T-cell (primary cell): ENCODE data around the gene MAP6. TPM values are rescaled to one million over a fixed set of nuclear protein-coding genes. Genes with fewer than 3 reads are reported as not detected.

Source experiments
- ATAC-seq, 4 experiments: fragments of 200-7000 bp in 3 of 4; fragments of 150-1000 bp in 1 of 4; cut with Tn5 transposase; replicated peaks in 1 of 4; 1 replicate in 3 of 4; 2 replicates in 1 of 4; pipeline ENCODE4 v1.10.0; 2021; ENCODE audit warnings: moderate library complexity in 3 of 4, mild to moderate bottlenecking in 2 of 4, moderate number of reproducible peaks in 1 of 4
- CTCF ChIA-PET, 2 donors: fragments of 300-600 bp; sonication (Branson Sonifier 250); formaldehyde crosslinking; loops; one replicate each; lab custom pipeline; 2022; ENCODE audit warnings: antibody characterized with exemption in 2 of 2; lab: Charles Lee
- POLR2A ChIA-PET, 2 donors: fragments of 300-600 bp; sonication (Branson Sonifier 250); formaldehyde crosslinking; loops; one replicate each; lab custom pipeline; 2022; ENCODE audit warnings: antibody characterized with exemption in 2 of 2; lab: Charles Lee
- DNase-seq, 35 experiments: peaks; one replicate each; pipeline versions ENCODE4 v3.0.0 to v3.0.0-alpha.2; 2013 to 2023
- H3K27ac ChIP-seq: one replicate; pipeline ENCODE4 v1.5.1; 2013; ENCODE audit warnings: low read length
- H3K27me3 ChIP-seq, 2 experiments: replicated peaks in 1 of 2; 1 replicate in 1 of 2; 2 replicates in 1 of 2; pipeline versions ENCODE4 v1.6.1 to v1.7.0; 2013; ENCODE audit warnings: low read length in 1 of 2, mixed read lengths in 1 of 2; ENCODE audit not compliant: control insufficient read depth in 2 of 2, insufficient read depth in 2 of 2; ENCODE audit errors: extremely low read depth in 1 of 2
- H3K36me3 ChIP-seq, 2 donors: 1 replicate in 1 of 2; 2 replicates in 1 of 2; pipeline versions ENCODE4 v1.6.1 to v1.7.0; 2013; ENCODE audit warnings: low read length in 1 of 2; ENCODE audit not compliant: control insufficient read depth in 2 of 2, insufficient read depth in 1 of 2; ENCODE audit errors: extremely low read depth in 1 of 2
- H3K4me1 ChIP-seq, 2 experiments: 1 replicate in 1 of 2; 2 replicates in 1 of 2; pipeline versions ENCODE4 v1.6.1 to v1.7.0; 2013; ENCODE audit warnings: low read length in 2 of 2, mixed read lengths in 1 of 2; ENCODE audit not compliant: insufficient read depth in 2 of 2, control insufficient read depth in 1 of 2; ENCODE audit errors: extremely low read depth in 1 of 2
- H3K4me3 ChIP-seq, 2 donors: 1 replicate in 1 of 2; 2 replicates in 1 of 2; pipeline versions ENCODE4 v1.5.1 to v1.7.0; 2013; ENCODE audit warnings: mild to moderate bottlenecking in 2 of 2, low read length in 1 of 2, moderate library complexity in 1 of 2; ENCODE audit not compliant: control insufficient read depth in 1 of 2; ENCODE audit errors: extremely low read depth in 1 of 2
- H3K9me3 ChIP-seq: 2 replicates; pipeline ENCODE4 v1.7.0; 2013
- H3K27ac Mint-ChIP-seq, 2 donors: one replicate each; pipeline ENCODE4 v1.8.0; 2020 to 2021; ENCODE audit warnings: mild to moderate bottlenecking in 2 of 2, mixed read lengths in 2 of 2
- H3K27me3 Mint-ChIP-seq, 2 donors: one replicate each; pipeline ENCODE4 v1.8.0; 2021 to 2022; ENCODE audit warnings: mixed read lengths in 2 of 2
- H3K36me3 Mint-ChIP-seq: one replicate; pipeline ENCODE4 v1.8.0; 2021; ENCODE audit warnings: mixed read lengths
- H3K4me1 Mint-ChIP-seq, 3 donors: one replicate each; pipeline ENCODE4 v1.8.0; 2020 to 2022; ENCODE audit warnings: mixed read lengths in 3 of 3, mild to moderate bottlenecking in 1 of 3
- H3K4me3 Mint-ChIP-seq, 3 donors: one replicate each; pipeline ENCODE4 v1.8.0; 2020 to 2022; ENCODE audit warnings: mild to moderate bottlenecking in 3 of 3, mixed read lengths in 3 of 3, moderate library complexity in 3 of 3
- H3K9me3 Mint-ChIP-seq, 3 donors: one replicate each; pipeline ENCODE4 v1.8.0; 2020 to 2022; ENCODE audit warnings: mixed read lengths in 3 of 3
- WGBS: methylation state at CpG from one replicate; pipeline ENCODE4 v1.1.5; 2013; ENCODE audit warnings: missing lambda C conversion rate; ENCODE audit not compliant: insufficient coverage; 5-methylcytosine and 5-hydroxymethylcytosine counted together
- total RNA-seq, 35 experiments: library from RNA in 6 of 35; stranded (reverse) in 6 of 35; fragments of 120-200 nt in 1 of 35; gene quantifications; one replicate each; pipeline versions ENCODE4 v1.2.1 to v1.2.4 and lab custom pipeline; 2013 to 2026

Gene MAP6
- total RNA-seq, 5 donors from 2014 or later (not counting 1 experiment from before 2014, with no cell fraction given), result 0.19 to 0.35 (median 0.30) TPM; not detected in 2

DNA sequence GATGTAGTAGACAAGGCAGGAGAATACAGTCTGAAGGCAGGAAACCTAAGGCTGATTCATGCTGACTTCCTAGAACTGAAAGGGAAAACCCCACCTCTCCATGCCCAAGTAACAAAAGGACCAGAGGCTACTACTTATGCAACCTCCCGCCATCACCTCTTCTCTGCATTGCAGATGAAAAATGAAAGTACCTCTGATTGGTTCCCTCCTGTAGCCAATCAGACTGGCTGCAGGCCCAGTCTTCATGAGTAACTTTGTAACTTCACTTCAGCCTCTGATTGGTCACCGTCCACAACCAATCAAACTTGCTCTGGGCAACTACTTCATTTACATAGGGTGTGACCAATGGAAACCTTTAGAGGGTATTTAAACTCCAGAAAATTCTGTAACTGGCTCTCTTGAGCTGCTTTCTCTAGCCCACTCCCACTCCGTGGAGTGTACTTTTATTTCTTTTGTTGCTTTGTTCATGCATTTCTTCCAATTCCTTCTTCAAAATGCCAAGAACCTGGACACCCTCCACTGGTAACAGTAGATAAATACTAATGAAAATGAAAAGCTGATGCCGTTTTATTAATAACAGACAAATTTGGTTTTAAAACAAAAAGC, 5.2 kb upstream of the MAP6 start:
- no peaks in the 10 kb centered on the region for H3K36me3 Mint-ChIP-seq
- H3K9me3 Mint-ChIP-seq, result peaks cover 0 to 4% (median 0%) of the 10 kb centered on the region in 3 donors
- peaks cover 14 to 32% of the 10 kb centered on the region in 2 experiments for H3K27me3 ChIP-seq
- ChIA-PET POLR2A (no interaction called here), CTCF (no interaction called here)
- WGBS, result 83% methylated on average over 2 of the region's 4 CpGs
- no peak overlapping the region for H3K27ac Mint-ChIP-seq
- H3K4me3 Mint-ChIP-seq, result no peak overlapping the region
- ATAC-seq (no peak), DNase-seq (no peak)
- no peak overlapping the region for H3K4me3 ChIP-seq
- no peaks in the 10 kb centered on the region for H3K36me3 ChIP-seq
- no peaks in the 10 kb centered on the region for H3K9me3 ChIP-seq
- no peak overlapping the region for H3K27ac ChIP-seq
- peaks cover 0 to 4% (median 0%) of the 10 kb centered on the region in 3 donors for H3K4me1 Mint-ChIP-seq
- peaks cover 0 to 5% of the 10 kb centered on the region in 2 experiments for H3K4me1 ChIP-seq
- peaks cover 35 to 53% of the 10 kb centered on the region in 2 donors for H3K27me3 Mint-ChIP-seq

DNA sequence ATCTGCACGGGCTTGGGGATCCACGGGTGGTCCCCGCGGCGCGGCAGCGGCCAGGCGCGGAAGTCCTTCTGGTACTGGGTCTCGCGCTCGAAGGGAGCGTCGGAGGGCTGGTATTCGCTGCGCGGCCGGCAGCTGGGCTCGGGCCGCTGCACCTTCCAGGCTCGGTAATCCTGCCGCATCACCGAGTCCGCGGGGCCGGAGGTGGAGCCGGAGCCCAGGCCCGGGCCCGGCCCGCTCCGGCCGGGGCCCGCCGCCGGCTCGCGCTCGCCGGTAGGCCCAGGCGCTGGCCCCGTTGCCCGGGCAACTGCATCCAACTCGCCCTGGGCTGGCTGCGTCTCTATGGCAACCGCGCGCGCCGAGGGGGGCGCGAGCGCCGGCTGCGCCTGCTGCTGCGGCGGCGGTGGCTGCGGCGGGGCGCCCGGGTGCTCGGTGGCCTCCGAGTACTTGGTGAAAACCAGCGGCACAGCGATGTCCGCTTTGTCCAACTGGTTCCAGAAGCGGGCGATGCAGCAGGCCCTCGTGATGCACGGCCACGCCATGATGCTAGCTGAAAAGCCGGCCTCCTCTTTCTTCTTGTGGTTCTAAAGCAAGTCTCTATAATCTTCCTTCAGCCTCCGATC, 897 bp downstream of the MAP6 start:
- no peak overlapping the region for H3K27ac ChIP-seq
- WGBS, result 1% methylated on average over 73 of the region's 73 CpGs
- Mint-ChIP-seq H3K27me3 (peaks cover 69 to 76% of the 10 kb centered on the region in 2 donors), H3K4me1 (peaks cover 6 to 18% (median 8%) of the 10 kb centered on the region in 3 donors), H3K9me3 (peaks cover 0 to 4% (median 0%) of the 10 kb centered on the region in 3 donors), H3K4me3 (peak overlapping the region; percentile 74 to 82 (median 79)), H3K36me3 (no peaks in the 10 kb centered on the region), H3K27ac (no peak overlapping the region)
- CTCF ChIA-PET, result no interaction called here
- peak in 8 of 35 experiments; percentile 7 to 30 (median 12) for DNase-seq
- POLR2A ChIA-PET, result no interaction called here
- peak overlapping the region; percentile 22 to 68 for H3K4me3 ChIP-seq
- H3K9me3 ChIP-seq, result no peaks in the 10 kb centered on the region
- H3K36me3 ChIP-seq, result no peaks in the 10 kb centered on the region
- peak in 3 of 4 experiments; percentile 28 to 35 (median 31) for ATAC-seq
- peaks cover 35 to 37% of the 10 kb centered on the region in 2 experiments for H3K27me3 ChIP-seq
- H3K4me1 ChIP-seq, result peaks cover 0 to 22% of the 10 kb centered on the region in 2 experiments

DNA sequence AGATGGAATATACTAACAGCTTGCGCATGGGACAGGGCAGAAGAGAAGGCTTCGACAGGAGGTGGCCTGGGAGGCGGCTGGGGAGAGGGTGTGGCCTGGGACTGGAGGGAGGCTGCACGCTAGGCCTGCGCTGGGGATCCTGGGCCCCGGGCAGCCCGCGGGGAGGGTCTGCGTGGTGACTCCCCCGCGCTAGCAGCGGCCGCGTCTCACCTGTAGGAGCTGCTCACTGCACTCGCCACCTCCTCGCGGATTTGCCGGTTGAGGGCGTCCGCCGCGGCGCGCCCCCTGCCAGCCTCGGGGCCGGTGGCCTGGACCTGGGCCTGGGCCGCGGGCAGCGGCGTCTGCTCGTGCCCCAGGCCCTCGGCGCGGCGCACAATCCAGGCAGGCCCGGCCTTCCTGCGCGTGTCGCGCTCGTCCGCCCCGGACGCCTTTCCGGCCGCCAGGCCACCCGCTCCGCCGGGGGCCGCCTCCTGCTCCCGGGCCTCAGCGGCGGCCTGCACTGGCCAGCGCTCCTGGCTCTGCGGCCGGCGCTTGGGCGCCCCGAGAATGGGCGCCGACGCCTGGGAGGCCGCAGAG, 1.5 kb downstream of the MAP6 start:
- H3K27ac ChIP-seq, result no peak overlapping the region
- H3K36me3 Mint-ChIP-seq, result no peaks in the 10 kb centered on the region
- H3K27me3 Mint-ChIP-seq, result peaks cover 65 to 72% of the 10 kb centered on the region in 2 donors
- peak in 3 of 4 experiments; percentile 13 to 28 (median 25) for ATAC-seq
- peaks cover 6 to 18% (median 8%) of the 10 kb centered on the region in 3 donors for H3K4me1 Mint-ChIP-seq
- no peaks in the 10 kb centered on the region for H3K36me3 ChIP-seq
- ChIA-PET POLR2A (no interaction called here), CTCF (no interaction called here)
- peaks cover 0 to 4% (median 0%) of the 10 kb centered on the region in 3 donors for H3K9me3 Mint-ChIP-seq
- peaks cover 38% of the 10 kb centered on the region in 2 experiments for H3K27me3 ChIP-seq
- no peaks in the 10 kb centered on the region for H3K9me3 ChIP-seq
- H3K4me3 Mint-ChIP-seq, result peak overlapping the region; percentile 53 to 69 (median 62)
- H3K4me3 ChIP-seq, result peak overlapping the region in 1 of 2 donors; percentile 68
- DNase-seq, result peak in 1 of 35 experiments; percentile 2
- H3K27ac Mint-ChIP-seq, result no peak overlapping the region
- peaks cover 0 to 22% of the 10 kb centered on the region in 2 experiments for H3K4me1 ChIP-seq
- WGBS, result 3% methylated on average over 63 of the region's 63 CpGs

DNA sequence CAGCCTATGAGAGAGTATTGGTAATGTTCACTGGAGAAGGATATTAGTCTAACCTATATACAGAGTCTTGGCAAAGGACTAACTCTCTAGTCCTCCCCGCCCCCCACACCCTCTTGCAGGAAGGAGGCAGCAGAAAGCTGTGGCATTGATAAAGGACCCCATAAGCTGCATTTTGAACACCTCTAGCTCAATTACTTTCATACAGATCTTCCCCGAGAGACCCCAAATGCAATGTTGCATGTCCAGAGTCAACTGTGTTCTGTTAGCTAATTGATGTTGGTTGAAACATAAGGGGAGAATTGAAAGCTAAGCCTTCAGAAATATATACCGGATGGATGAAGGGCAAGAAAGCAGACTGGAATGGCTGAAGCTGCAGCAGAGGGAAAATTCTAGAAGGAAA, 2.8 kb downstream of the MAP6 start:
- no peaks in the 10 kb centered on the region for H3K36me3 Mint-ChIP-seq
- H3K4me3 ChIP-seq, result no peak overlapping the region
- peaks cover 35 to 38% of the 10 kb centered on the region in 2 experiments for H3K27me3 ChIP-seq
- WGBS, result 77% methylated on average over 1 of the region's 3 CpGs
- no peak for ATAC-seq
- peak overlapping the region in 2 of 3 donors; percentile 6 to 11 for H3K4me3 Mint-ChIP-seq
- peak overlapping the region in 1 of 2 donors; percentile 2 for H3K27ac Mint-ChIP-seq
- peaks cover 55 to 61% of the 10 kb centered on the region in 2 donors for H3K27me3 Mint-ChIP-seq
- DNase-seq, result no peak
- H3K27ac ChIP-seq, result no peak overlapping the region
- no peaks in the 10 kb centered on the region for H3K9me3 ChIP-seq
- POLR2A ChIA-PET, result no interaction called here
- H3K4me1 Mint-ChIP-seq, result peaks cover 6 to 18% (median 8%) of the 10 kb centered on the region in 3 donors
- no peaks in the 10 kb centered on the region for H3K36me3 ChIP-seq
- H3K4me1 ChIP-seq, result peaks cover 0 to 22% of the 10 kb centered on the region in 2 experiments
- CTCF ChIA-PET, result interaction anchor here (0.5 to 0.6 kb wide), 2 partner anchors 14 to 446 kb away, joined by 3 read pairs; no protein-coding TSS in a partner anchor
- no peaks in the 10 kb centered on the region for H3K9me3 Mint-ChIP-seq

DNA sequence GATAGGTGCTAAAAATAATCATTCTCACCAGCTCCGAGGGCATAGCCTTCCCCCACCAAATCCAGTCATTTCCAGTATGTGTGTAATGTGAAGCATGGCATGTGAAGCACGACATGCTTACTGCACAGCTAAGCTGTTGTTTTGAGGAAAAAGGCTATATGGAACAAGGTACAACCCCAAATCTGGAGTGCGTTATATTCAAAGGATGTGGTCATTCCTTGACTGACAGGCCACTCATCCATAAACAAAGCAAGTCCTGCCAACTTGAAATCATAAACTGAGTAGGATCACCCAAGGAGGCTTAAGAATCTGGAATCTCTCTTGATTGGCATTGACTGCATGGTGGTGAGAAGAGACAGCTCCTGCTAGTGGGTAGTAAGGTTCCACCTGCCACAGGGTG, 3.7 kb downstream of the MAP6 start:
- no peak for DNase-seq
- CTCF ChIA-PET, result no interaction called here
- no peak for ATAC-seq

DNA sequence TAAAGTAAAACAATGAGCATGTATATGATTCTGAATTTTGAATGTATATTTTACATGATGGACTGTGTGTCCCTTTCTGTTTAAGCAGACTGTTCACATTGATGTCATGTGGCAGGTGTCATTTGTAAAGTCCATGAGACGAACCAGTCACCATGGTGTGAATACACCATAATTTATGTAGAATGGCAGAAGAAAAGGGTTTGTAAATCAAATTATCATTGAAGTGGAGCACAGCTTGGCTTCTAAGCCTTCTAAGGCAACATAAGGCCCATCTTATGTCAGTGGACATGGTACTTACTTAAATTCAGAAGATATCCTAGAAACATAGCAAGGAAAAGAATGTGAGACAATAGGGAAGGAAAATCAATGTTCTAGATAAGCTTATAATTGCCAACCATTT, 4.4 kb downstream of the MAP6 start:
- H3K27ac ChIP-seq, result no peak overlapping the region
- Mint-ChIP-seq H3K27me3 (peaks cover 49 to 57% of the 10 kb centered on the region in 2 donors), H3K27ac (no peak overlapping the region), H3K4me3 (no peak overlapping the region), H3K9me3 (no peaks in the 10 kb centered on the region), H3K4me1 (peaks cover 6 to 17% (median 8%) of the 10 kb centered on the region in 3 donors), H3K36me3 (no peaks in the 10 kb centered on the region)
- H3K4me3 ChIP-seq, result no peak overlapping the region
- DNase-seq (no peak), ATAC-seq (no peak)
- H3K4me1 ChIP-seq, result peaks cover 0 to 20% of the 10 kb centered on the region in 2 experiments
- whole genome bisulfite sequencing, result no CpG with 5 or more reads among the region's 1 CpG
- H3K9me3 ChIP-seq, result no peaks in the 10 kb centered on the region
- H3K27me3 ChIP-seq, result peaks cover 26 to 30% of the 10 kb centered on the region in 2 experiments
- CTCF ChIA-PET, result no interaction called here
- no peaks in the 10 kb centered on the region for H3K36me3 ChIP-seq
- POLR2A ChIA-PET, result no interaction called here

More for the DNA sequence above, 3.7 kb downstream of the MAP6 start:
- no peaks in the 10 kb centered on the region for H3K36me3 ChIP-seq
- no peaks in the 10 kb centered on the region for H3K9me3 ChIP-seq
- POLR2A ChIA-PET, result interaction anchor here in 1 of 2 donors (0.7 kb wide), 1 partner anchor 15 kb away, joined by 3 read pairs; no protein-coding TSS in a partner anchor
- no peak overlapping the region for H3K4me3 ChIP-seq
- no peak overlapping the region for H3K4me3 Mint-ChIP-seq
- H3K9me3 Mint-ChIP-seq, result no peaks in the 10 kb centered on the region
- peaks cover 51 to 59% of the 10 kb centered on the region in 2 donors for H3K27me3 Mint-ChIP-seq
- no peaks in the 10 kb centered on the region for H3K36me3 Mint-ChIP-seq
- peaks cover 29 to 38% of the 10 kb centered on the region in 2 experiments for H3K27me3 ChIP-seq
- H3K4me1 Mint-ChIP-seq, result peaks cover 6 to 18% (median 8%) of the 10 kb centered on the region in 3 donors
- peaks cover 0 to 22% of the 10 kb centered on the region in 2 experiments for H3K4me1 ChIP-seq
- no peak overlapping the region for H3K27ac ChIP-seq
- H3K27ac Mint-ChIP-seq, result no peak overlapping the region
- no CpG with 5 or more reads among the region's 3 CpGs for WGBS
